ENCODE measurements around the gene RAB36.

RAB36 gene

DNA sequence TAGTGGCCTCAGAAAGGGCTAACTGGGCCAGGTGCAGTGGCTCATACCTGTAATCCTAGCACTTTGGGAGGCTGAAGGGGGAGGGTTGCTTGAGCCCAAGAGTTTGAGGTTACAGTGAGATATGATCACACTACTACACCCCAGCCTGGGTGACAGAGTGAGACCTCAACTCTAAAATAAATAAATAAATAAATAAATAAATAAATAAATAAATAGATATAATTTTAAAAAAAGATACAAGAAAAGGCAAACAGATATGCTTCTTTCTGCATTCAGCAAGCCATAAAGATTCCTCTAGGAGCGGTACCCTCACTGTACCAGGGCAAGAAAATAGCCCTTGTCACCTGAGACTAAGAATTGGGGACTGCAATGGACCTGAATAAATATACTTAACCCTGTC is 2.2 kb upstream of the RAB36 start:
- H3K27me3 ChIP-seq (ENCODE audit: control insufficient read depth, insufficient read depth, low read length), result peaks cover 4% of the 10 kb centered on the region; the same call in 1 of the 2 replicates
- H3K27ac ChIP-seq (ENCODE audit: low read depth, low read length), result no peak overlapping the region
- H3K9me3 ChIP-seq (ENCODE audit: control insufficient read depth, insufficient read depth, low read depth, low read length), result no peaks in the 10 kb centered on the region
- H3K9ac ChIP-seq (ENCODE audit: low read length), result no peak overlapping the region
- H3K4me3 ChIP-seq (ENCODE audit: low read depth, low read length), result no peak overlapping the region
- H3K4me1 ChIP-seq (ENCODE audit: control insufficient read depth, insufficient read depth, low read length), result peaks cover 20% of the 10 kb centered on the region
- H3K36me3 ChIP-seq (ENCODE audit: control insufficient read depth, insufficient read depth, low read length), result no peaks in the 10 kb centered on the region

DNA sequence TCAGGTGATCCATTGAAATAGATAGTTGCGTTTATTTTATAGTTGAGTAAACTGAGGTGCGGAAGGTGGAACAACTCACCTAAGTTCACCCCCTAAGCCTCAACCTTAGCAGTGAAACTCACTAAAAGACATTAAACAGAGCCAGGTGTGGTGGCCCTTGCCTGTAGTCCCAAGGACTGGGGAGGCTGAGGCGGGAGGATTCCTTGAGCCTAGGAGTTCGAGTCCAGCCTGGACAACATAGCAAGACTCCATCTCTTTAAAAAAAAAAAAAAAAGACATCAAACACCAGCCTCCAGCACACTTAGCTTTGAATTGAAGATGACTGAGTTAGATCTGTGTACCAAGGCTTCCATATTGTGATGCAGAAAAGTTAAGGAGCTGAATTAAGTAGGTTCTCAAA is 845 bp upstream of the RAB36 start:
- Histone ChIP-seq H3K9me3 (ENCODE audit: control insufficient read depth, insufficient read depth, low read depth, low read length) (no peaks in the 10 kb centered on the region), H3K27ac (ENCODE audit: low read depth, low read length) (no peak overlapping the region), H3K4me1 (ENCODE audit: control insufficient read depth, insufficient read depth, low read length) (peaks cover 31% of the 10 kb centered on the region), H3K9ac (ENCODE audit: low read length) (no peak overlapping the region), H3K36me3 (ENCODE audit: control insufficient read depth, insufficient read depth, low read length) (no peaks in the 10 kb centered on the region), H3K27me3 (ENCODE audit: control insufficient read depth, insufficient read depth, low read length) (peaks cover 4% of the 10 kb centered on the region; the same call in 1 of the 2 replicates), H3K4me3 (ENCODE audit: low read depth, low read length) (no peak overlapping the region)

DNA sequence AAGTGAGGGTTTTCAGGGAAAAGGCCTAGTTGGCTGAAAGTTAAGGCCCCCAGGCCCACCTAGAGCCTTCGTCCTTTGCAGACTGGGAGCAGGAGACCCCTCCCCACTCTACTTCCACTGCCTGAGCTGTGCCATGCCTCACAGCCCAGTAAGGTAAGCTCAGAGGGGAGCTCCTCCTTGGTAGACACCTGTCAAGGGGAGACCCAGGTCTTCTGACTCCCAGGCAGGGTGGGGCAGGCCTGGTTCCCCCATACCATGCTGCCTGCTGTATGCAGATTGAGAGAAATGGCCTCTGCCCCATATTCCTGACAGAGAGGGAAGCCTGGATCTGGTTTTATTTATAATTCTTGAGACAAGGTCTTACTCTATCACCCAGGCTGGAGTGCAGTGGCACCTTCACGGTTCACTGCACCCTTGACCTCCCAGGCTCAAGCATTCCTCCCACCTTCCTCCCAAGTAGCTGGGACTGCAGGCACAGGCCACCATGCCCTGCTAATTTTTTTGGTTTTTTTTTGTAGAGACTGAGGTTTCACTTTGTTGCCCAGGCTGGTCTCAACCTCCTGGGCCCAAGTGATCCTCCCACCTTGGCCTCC is 697 bp downstream of the RAB36 start:
- no peak overlapping the region for H3K27ac ChIP-seq (ENCODE audit: low read depth, low read length)
- peak overlapping the region; percentile 46 for H3K9ac ChIP-seq (ENCODE audit: low read length)
- peaks cover 4% of the 10 kb centered on the region; the same call in 1 of the 2 replicates for H3K27me3 ChIP-seq (ENCODE audit: control insufficient read depth, insufficient read depth, low read length)
- peaks cover 37% of the 10 kb centered on the region for H3K4me1 ChIP-seq (ENCODE audit: control insufficient read depth, insufficient read depth, low read length)
- no peaks in the 10 kb centered on the region for H3K9me3 ChIP-seq (ENCODE audit: control insufficient read depth, insufficient read depth, low read depth, low read length)
- H3K4me3 ChIP-seq (ENCODE audit: low read depth, low read length), result peak overlapping the region; percentile 73
- H3K36me3 ChIP-seq (ENCODE audit: control insufficient read depth, insufficient read depth, low read length), result no peaks in the 10 kb centered on the region

- H3K27me3 ChIP-seq (ENCODE audit: control insufficient read depth, insufficient read depth, low read length), result peaks cover 4% of the 10 kb centered on the region; the same call in 1 of the 2 replicates
- peaks cover 34% of the 10 kb centered on the region for H3K4me1 ChIP-seq (ENCODE audit: control insufficient read depth, insufficient read depth, low read length)
- H3K4me3 ChIP-seq (ENCODE audit: low read depth, low read length), result no peak overlapping the region
- H3K9me3 ChIP-seq (ENCODE audit: control insufficient read depth, insufficient read depth, low read depth, low read length), result no peaks in the 10 kb centered on the region
- H3K36me3 ChIP-seq (ENCODE audit: control insufficient read depth, insufficient read depth, low read length), result no peaks in the 10 kb centered on the region
- H3K9ac ChIP-seq (ENCODE audit: low read length), result no peak overlapping the region
- H3K27ac ChIP-seq (ENCODE audit: low read depth, low read length), result no peak overlapping the region
Observed at GRCh38 chr22:23146478-23147205, 1.4 kb downstream of the RAB36 start.

DNA sequence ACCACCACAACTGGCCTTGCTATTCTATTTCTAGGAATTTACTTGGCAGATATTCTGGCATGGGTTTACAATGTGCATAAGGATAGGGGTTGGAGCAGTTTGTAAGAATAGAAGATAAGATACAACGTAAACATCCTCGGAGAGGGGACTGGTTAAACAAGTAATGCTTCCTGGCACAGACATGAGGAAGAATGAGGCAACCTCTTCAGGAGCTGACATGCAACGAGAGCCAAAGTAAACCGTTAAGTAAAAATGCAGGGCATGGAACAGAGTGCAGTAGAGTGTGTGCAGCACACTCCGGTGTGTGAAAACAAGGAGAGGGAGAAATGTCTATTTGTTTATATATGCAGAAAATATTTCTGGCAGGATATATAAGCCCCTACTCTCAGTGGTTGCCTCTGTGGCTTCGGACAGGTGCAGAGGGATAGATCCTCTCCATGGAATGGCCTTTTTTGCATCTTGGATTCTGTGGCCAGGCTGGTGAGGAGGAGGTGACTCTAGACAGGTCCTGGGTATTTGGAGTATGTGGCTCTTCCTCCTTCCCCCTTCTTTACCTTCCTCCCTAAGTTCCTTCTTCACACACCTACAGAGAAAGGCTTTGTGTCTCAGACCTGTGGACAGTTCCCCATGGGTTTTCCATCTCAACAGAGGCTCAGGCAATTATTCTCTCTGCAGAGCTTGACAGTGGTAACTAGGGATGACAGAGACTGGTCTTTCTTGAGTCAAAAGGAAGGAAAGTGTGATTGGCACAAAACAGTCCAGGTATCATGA is 2.5 kb downstream of the RAB36 start:
- no peak overlapping the region for H3K27ac ChIP-seq (ENCODE audit: low read depth, low read length)
- no peaks in the 10 kb centered on the region for H3K36me3 ChIP-seq (ENCODE audit: control insufficient read depth, insufficient read depth, low read length)
- peaks cover 4% of the 10 kb centered on the region; the same call in 1 of the 2 replicates for H3K27me3 ChIP-seq (ENCODE audit: control insufficient read depth, insufficient read depth, low read length)
- H3K9ac ChIP-seq (ENCODE audit: low read length), result no peak overlapping the region
- H3K4me3 ChIP-seq (ENCODE audit: low read depth, low read length), result no peak overlapping the region
- H3K9me3 ChIP-seq (ENCODE audit: control insufficient read depth, insufficient read depth, low read depth, low read length), result no peaks in the 10 kb centered on the region
- H3K4me1 ChIP-seq (ENCODE audit: control insufficient read depth, insufficient read depth, low read length), result peaks cover 40% of the 10 kb centered on the region

DNA sequence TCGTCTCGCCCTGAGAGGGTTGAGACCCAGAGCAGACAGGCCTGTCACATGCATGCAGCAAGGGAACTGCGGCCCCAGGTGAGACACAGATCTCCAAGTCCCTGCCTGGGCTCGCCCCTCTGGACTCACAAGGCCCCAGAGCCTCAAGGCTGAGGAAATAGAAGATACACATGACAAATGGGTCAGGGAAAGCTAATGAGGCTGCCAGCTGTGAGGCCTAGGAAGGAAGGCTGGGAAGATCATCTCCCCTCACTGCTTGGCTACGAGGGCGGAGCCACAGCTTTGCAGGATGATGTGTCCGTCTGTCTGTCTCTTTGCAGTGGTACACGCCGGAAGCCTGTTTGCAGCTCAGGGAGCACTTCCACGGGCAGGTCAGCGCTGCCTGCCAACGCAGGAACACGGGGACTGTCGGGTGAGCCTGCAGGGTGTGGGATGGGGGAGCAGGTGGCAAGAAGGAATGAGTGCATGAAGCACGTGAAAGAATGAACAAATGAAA is 4.5 kb downstream of the RAB36 start:
- H3K27me3 ChIP-seq (ENCODE audit: control insufficient read depth, insufficient read depth, low read length), result peaks cover 4% of the 10 kb centered on the region; the same call in 1 of the 2 replicates
- no peak overlapping the region for H3K9ac ChIP-seq (ENCODE audit: low read length)
- H3K4me1 ChIP-seq (ENCODE audit: control insufficient read depth, insufficient read depth, low read length), result peaks cover 34% of the 10 kb centered on the region
- no peak overlapping the region for H3K27ac ChIP-seq (ENCODE audit: low read depth, low read length)
- H3K36me3 ChIP-seq (ENCODE audit: control insufficient read depth, insufficient read depth, low read length), result no peaks in the 10 kb centered on the region
- H3K4me3 ChIP-seq (ENCODE audit: low read depth, low read length), result no peak overlapping the region
- no peaks in the 10 kb centered on the region for H3K9me3 ChIP-seq (ENCODE audit: control insufficient read depth, insufficient read depth, low read depth, low read length)

DNA sequence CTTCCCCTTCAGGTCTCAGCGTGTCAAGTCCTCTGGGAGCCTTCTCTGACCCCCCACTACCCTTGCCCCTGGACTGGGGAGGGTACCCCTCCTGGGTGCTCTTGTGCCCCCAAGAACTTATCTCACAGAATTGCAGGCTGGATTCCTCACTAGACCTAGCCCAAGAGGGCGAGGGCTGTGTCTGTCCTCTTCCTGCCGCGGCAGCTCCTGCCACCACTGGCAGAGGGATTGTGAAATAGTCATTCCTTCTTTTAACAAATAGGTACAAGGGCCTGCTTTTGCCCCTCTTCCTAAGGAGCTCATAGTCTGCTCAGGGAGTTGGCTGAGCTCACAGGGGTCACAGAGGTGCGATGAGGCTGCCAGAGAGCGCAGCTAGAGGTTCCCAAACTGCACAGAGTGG is 5.5 kb downstream of the RAB36 start:
- H3K27ac ChIP-seq (ENCODE audit: low read depth, low read length), result no peak overlapping the region

DNA sequence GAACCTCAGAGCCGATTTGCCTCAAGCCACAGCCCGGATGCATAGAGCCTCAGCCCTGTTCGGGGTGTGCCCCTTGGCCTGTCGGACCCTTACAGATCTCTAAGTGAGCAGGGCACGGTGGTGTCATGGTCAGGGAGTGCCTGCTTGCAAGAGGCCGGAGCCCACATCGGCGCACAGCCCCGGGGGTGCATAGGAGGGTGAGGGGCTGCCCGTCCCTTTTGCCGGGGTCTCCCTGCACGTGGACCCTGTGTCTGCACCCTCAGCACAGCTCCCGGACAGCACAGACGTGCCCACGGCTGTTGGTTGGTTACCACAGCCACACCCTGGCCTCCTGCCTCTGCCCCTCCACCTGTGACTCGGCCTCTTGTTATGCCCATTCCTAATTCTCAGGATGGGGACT is 6.5 kb downstream of the RAB36 start:
- H3K27ac ChIP-seq (ENCODE audit: low read depth, low read length), result no peak overlapping the region
- H3K4me3 ChIP-seq (ENCODE audit: low read depth, low read length), result no peak overlapping the region
- H3K4me1 ChIP-seq (ENCODE audit: control insufficient read depth, insufficient read depth, low read length), result peaks cover 32% of the 10 kb centered on the region
- no peaks in the 10 kb centered on the region for H3K9me3 ChIP-seq (ENCODE audit: control insufficient read depth, insufficient read depth, low read depth, low read length)
- no peaks in the 10 kb centered on the region for H3K36me3 ChIP-seq (ENCODE audit: control insufficient read depth, insufficient read depth, low read length)
- H3K27me3 ChIP-seq (ENCODE audit: control insufficient read depth, insufficient read depth, low read length), result no peaks in the 10 kb centered on the region
- H3K9ac ChIP-seq (ENCODE audit: low read length), result no peak overlapping the region

More for the DNA sequence above, 5.5 kb downstream of the RAB36 start:
- Histone ChIP-seq H3K27me3 (ENCODE audit: control insufficient read depth, insufficient read depth, low read length) (peaks cover 4% of the 10 kb centered on the region; the same call in 1 of the 2 replicates), H3K36me3 (ENCODE audit: control insufficient read depth, insufficient read depth, low read length) (no peaks in the 10 kb centered on the region), H3K4me1 (ENCODE audit: control insufficient read depth, insufficient read depth, low read length) (peaks cover 28% of the 10 kb centered on the region), H3K4me3 (ENCODE audit: low read depth, low read length) (no peak overlapping the region), H3K9ac (ENCODE audit: low read length) (no peak overlapping the region), H3K9me3 (ENCODE audit: control insufficient read depth, insufficient read depth, low read depth, low read length) (no peaks in the 10 kb centered on the region)

DNA sequence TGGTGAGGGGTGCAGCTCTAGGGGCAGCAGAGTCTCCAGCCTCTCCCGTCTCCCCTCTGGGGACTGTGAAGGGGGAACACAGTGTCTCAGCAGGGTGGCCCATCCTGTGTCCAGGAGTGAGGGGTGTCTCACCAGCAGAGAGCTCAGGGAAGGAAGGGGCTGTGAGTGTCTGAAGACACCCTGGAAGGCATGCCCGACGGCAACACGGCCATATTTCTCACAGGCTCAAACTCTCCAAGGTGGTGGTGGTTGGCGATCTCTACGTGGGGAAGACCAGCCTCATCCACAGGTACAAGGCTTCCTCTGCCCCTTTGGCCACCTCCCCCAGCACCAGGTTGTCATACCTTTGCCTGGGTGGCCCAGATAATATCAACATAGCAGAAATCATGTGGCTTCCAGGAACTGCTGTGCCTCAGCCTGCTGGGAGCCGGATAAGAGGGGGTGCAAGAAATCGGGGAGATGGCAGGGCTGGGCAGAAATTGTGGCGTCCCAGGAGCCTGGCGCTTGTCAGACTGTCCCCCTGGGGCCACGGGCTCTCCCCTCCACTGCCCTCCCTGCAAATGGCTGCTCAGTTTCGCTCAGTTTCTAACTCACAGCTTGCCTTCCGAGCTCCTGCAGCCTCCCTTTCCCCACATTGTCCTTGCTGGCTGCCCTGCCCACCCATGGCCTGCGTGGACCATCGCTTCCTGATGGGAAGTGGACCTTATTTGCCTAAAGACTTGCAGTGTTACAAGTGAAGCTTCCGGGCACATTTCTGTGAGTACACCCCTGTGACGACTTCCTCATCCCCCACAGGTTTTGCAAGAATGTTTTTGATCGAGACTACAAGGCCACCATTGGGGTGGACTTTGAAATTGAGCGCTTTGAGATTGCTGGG is 7.2 kb downstream of the RAB36 start:
- H3K9me3 ChIP-seq (ENCODE audit: control insufficient read depth, insufficient read depth, low read depth, low read length), result no peaks in the 10 kb centered on the region
- H3K4me3 ChIP-seq (ENCODE audit: low read depth, low read length), result no peak overlapping the region
- no peaks in the 10 kb centered on the region for H3K27me3 ChIP-seq (ENCODE audit: control insufficient read depth, insufficient read depth, low read length)
- H3K27ac ChIP-seq (ENCODE audit: low read depth, low read length), result no peak overlapping the region
- no peaks in the 10 kb centered on the region for H3K36me3 ChIP-seq (ENCODE audit: control insufficient read depth, insufficient read depth, low read length)
- peaks cover 38% of the 10 kb centered on the region for H3K4me1 ChIP-seq (ENCODE audit: control insufficient read depth, insufficient read depth, low read length)
- no peak overlapping the region for H3K9ac ChIP-seq (ENCODE audit: low read length)

DNA sequence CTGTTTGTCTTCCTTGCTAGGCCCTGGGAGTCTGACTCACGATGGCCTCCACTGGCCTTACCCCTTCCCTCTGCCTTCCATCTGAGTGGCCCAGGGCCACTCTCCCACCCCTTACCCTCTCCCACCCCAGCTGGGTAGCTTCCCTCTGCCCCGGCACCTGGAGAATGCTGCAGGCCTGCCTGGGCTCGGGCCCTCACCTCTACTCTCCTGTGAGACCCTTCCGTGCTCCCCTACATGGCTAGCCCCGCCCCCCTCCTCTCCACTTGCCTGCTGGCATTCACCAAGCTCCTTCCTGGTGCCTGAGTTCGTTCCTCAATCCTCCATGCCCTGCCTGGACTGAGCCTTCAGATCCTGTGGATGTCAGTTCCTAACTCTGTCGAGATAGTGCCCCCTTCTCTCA is 8.7 kb downstream of the RAB36 start:
- H3K4me1 ChIP-seq (ENCODE audit: control insufficient read depth, insufficient read depth, low read length), result peaks cover 33% of the 10 kb centered on the region
- no peaks in the 10 kb centered on the region for H3K36me3 ChIP-seq (ENCODE audit: control insufficient read depth, insufficient read depth, low read length)
- H3K9ac ChIP-seq (ENCODE audit: low read length), result no peak overlapping the region
- H3K27me3 ChIP-seq (ENCODE audit: control insufficient read depth, insufficient read depth, low read length), result no peaks in the 10 kb centered on the region
- no peak overlapping the region for H3K4me3 ChIP-seq (ENCODE audit: low read depth, low read length)
- no peaks in the 10 kb centered on the region for H3K9me3 ChIP-seq (ENCODE audit: control insufficient read depth, insufficient read depth, low read depth, low read length)
- H3K27ac ChIP-seq (ENCODE audit: low read depth, low read length), result no peak overlapping the region
